Endothelial cell of umbilical vein (primary cell): ENCODE measurements around the gene WSB2.

ENCODE experiments used
- CTCF ChIP-seq, 2 donors: IDR thresholded peaks; 1 replicate in 1 of 2; 2 replicates in 1 of 2; pipeline ENCODE4 v1.5.1; 2011; ENCODE audit warnings: low read length in 2 of 2, mild to moderate bottlenecking in 2 of 2, moderate library complexity in 2 of 2, control low read depth in 1 of 2, inconsistent platforms in 1 of 2, low read depth in 1 of 2; ENCODE audit not compliant: insufficient read depth in 1 of 2; ENCODE audit errors: extremely low read depth in 1 of 2
- MAX ChIP-seq: IDR thresholded peaks from 2 replicates; pipeline ENCODE4 v1.6.1; 2011; ENCODE audit not compliant: insufficient read depth, insufficient read length
- POLR2A ChIP-seq: IDR thresholded peaks from 2 replicates; pipeline ENCODE4 v1.6.1; 2012; ENCODE audit warnings: low read depth, mild to moderate bottlenecking, control low read depth, low read length

- TF ChIP-seq POLR2A, result no peak
- TF ChIP-seq CTCF (IDR thresholded peaks at IDR 0.05; ENCODE audit: extremely low read depth in 1 of 2, insufficient read depth in 1 of 2, low read depth in 1 of 2, low read length in 2 of 2), result no peak
- no peak for TF ChIP-seq MAX
Observed at GRCh38 chr12:118015944-118016343, 45.0 kb downstream of the WSB2 start.
